ENCODE results near the gene TNKS1BP1. TPM values are rescaled to one million over a fixed set of nuclear protein-coding genes. Genes with fewer than 3 reads are reported as not detected.
"Not testable (repeated sequence)": the region's sequence is repeated elsewhere in the genome, so short reads cannot be mapped to it uniquely, and the experiment has no call there.

The TNKS1BP1 gene
- total and polyA plus RNA-seq, 8 donors: 63.4 to 172 (median 80.8) TPM

DNA sequence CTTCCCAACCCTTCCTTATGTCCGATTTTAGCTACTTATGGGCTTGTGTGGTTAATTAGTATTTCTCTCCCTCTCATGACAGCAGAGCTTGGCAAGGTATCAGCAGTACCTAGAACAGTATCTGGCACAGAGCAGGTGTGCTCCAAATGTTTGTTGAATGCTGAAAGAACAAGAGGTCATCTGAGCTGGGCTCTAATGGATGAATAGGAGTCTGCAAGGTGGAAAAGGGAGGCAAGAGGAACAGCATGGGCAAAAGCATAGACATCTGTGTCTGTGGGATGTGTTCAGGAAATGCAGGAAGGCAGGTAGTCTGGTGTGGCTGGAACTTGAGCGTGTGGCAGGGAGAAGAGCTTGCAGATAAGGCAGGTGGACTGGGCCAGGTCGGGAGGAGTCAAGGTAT, 37.2 kb upstream of the TNKS1BP1 start:
- no peak for ATAC-seq
- no peaks in the 10 kb centered on the region for H3K36me3 ChIP-seq
- intact Hi-C loops (cut with DNase I): no loop called here
- no peaks in the 10 kb centered on the region for H3K9me3 ChIP-seq
- FAIRE-seq: no peak
- DNase-seq: no peak
- no peak overlapping the region for H3K4me3 ChIP-seq
- TF ChIP-seq, protein P1, sequence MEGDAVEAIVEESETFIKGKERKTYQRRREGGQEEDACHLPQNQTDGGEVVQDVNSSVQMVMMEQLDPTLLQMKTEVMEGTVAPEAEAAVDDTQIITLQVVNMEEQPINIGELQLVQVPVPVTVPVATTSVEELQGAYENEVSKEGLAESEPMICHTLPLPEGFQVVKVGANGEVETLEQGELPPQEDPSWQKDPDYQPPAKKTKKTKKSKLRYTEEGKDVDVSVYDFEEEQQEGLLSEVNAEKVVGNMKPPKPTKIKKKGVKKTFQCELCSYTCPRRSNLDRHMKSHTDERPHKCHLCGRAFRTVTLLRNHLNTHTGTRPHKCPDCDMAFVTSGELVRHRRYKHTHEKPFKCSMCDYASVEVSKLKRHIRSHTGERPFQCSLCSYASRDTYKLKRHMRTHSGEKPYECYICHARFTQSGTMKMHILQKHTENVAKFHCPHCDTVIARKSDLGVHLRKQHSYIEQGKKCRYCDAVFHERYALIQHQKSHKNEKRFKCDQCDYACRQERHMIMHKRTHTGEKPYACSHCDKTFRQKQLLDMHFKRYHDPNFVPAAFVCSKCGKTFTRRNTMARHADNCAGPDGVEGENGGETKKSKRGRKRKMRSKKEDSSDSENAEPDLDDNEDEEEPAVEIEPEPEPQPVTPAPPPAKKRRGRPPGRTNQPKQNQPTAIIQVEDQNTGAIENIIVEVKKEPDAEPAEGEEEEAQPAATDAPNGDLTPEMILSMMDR (IDR thresholded peaks at IDR 0.05): no peak
- H3K27ac ChIP-seq: no peak overlapping the region
- peaks cover 0 to 8% (median 0%) of the 10 kb centered on the region in 3 donors for H3K4me1 ChIP-seq
- 58 to 78% methylated on average over 3 of the region's 3 CpGs for WGBS, 2 donors
- no peaks in the 10 kb centered on the region for H3K27me3 ChIP-seq

DNA sequence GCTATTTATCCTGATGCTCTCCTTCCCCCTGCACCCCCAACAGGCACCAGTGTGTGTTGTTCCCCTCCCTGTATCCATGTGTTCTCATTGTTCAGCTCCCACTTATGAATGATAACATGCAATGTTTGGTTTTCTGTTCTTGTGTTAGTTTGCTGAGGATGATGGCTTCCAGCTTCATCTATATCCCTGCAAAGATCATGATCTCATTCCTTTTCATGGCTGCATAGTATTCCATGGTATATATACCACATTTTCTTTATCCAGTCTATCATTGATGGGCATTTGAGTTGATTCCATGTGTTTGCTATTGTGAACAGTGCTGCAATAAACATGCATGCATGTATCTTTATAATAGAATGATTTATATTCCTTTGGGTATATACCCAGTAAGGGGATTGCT, 36.7 kb upstream of the TNKS1BP1 start:
- H3K4me3 ChIP-seq; intact Hi-C loops (cut with DNase I); FAIRE-seq: not testable (repeated sequence)

GRCh38 chr11:57360991-57361390, 36.2 kb upstream of the TNKS1BP1 start:
- H3K27ac ChIP-seq: peak overlapping the region; percentile 38 to 58 (median 39)
- H3K27me3 ChIP-seq: no peaks in the 10 kb centered on the region
- TF ChIP-seq, protein P1 (IDR thresholded peaks at IDR 0.05): no peak
- intact Hi-C loops (cut with DNase I): no loop called here
- H3K4me3 ChIP-seq: no peak overlapping the region
- DNase-seq: no peak
- ATAC-seq: no peak
- H3K4me1 ChIP-seq: peaks cover 0 to 8% (median 0%) of the 10 kb centered on the region in 3 donors
- no peaks in the 10 kb centered on the region for H3K36me3 ChIP-seq
- WGBS, 2 donors: 95 to 97% methylated on average over 8 of the region's 8 CpGs
- H3K9me3 ChIP-seq: no peaks in the 10 kb centered on the region
- no peak for FAIRE-seq

More for the DNA sequence above, 36.7 kb upstream of the TNKS1BP1 start:
- not testable (repeated sequence) for H3K27ac ChIP-seq, H3K27me3 ChIP-seq, H3K4me1 ChIP-seq, ATAC-seq, DNase-seq, H3K36me3 ChIP-seq, H3K9me3 ChIP-seq

DNA sequence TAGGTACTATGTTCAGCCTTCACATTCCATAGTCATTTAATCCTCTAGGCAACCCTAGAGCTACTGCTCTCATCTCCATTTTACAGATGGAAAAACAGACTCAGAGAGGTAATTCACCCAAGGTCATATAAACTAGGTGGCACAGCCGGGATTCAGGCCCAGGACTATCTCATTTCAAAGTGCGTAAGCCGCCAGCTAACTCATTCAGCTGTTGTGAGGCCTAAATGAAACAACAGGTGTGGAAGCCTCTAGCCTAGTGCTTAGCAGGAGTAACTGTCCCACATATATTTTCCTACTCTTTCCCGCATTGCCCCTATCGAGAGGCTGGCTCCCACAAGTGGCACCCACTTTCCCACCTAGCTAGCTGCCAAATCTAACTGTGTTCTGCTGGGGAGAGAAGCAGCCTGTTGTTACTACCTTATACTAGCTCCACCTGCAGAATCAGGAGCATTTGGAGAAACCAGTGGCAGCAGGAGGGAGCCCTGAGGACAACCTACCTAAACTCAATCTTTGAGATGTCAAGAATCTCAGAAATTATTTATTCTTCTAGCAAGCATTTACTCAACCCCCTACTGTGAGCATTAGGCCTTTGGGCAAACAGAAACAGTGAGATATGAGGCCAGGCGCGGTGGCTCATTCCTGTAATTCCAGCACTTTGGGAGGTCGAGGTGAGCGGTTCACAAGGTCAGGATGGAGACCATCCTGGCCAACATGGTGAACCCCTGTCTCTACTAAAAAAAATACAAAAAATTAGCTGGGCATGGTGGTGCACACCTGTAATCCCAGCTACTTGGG, 35.3 kb upstream of the TNKS1BP1 start:
- H3K4me3 ChIP-seq: no peak overlapping the region
- H3K27me3 ChIP-seq: no peaks in the 10 kb centered on the region
- H3K9me3 ChIP-seq: no peaks in the 10 kb centered on the region
- 60 to 66% methylated on average over 9 of the region's 9 CpGs for WGBS, 2 donors
- DNase-seq (peak in 1 of 6 donors; percentile 47), FAIRE-seq (no peak), ATAC-seq (peak; percentile 15 to 76 (median 64))
- H3K4me1 ChIP-seq: peaks cover 0 to 8% (median 0%) of the 10 kb centered on the region in 3 donors
- TF ChIP-seq, protein P1 (IDR thresholded peaks at IDR 0.05): no peak
- peak overlapping the region; percentile 39 to 58 (median 48) for H3K27ac ChIP-seq
- H3K36me3 ChIP-seq: no peaks in the 10 kb centered on the region
- intact Hi-C loops (cut with DNase I): no loop called here

DNA sequence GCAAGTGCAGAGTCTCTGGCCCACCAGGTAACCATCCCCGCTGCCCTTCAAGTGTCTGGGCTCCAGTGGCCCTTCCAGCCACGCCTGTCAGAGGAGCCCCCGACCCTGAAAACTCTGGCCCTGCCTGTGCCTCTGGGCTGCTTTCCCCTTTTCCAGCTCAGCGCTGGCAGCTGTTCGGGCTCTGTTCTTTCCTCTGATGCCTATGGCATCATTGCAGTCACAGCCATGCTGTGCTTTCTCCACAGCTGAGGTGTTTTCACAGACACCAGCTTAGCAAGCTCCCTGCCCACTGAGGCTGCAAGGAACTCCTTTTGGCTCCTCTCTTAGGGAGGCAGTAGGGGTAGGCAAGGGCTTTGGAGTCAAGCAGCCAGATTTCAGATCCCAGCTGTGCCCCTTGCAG, 34.6 kb upstream of the TNKS1BP1 start:
- no peak for DNase-seq
- peak overlapping the region; percentile 39 to 58 (median 48) for H3K27ac ChIP-seq
- H3K4me1 ChIP-seq: peaks cover 0 to 8% (median 0%) of the 10 kb centered on the region in 3 donors

More for the DNA sequence above, 34.6 kb upstream of the TNKS1BP1 start:
- FAIRE-seq (no peak), ATAC-seq (no peak)
- no peak overlapping the region for H3K4me3 ChIP-seq
- WGBS, 2 donors: 71 to 90% methylated on average over 5 of the region's 5 CpGs
- intact Hi-C loops (cut with DNase I): no loop called here
- H3K36me3 ChIP-seq: no peaks in the 10 kb centered on the region
- H3K27me3 ChIP-seq: no peaks in the 10 kb centered on the region
- TF ChIP-seq, protein P1 (IDR thresholded peaks at IDR 0.05): no peak
- no peaks in the 10 kb centered on the region for H3K9me3 ChIP-seq

All from pancreas (tissue), 10 donors.